Kidney capillary endothelial cell (primary cell): ENCODE data around the gene DEDD.
"Not testable (repeated sequence)": the region's sequence is repeated elsewhere in the genome, so short reads cannot be mapped to it uniquely, and the experiment has no call there.

Source experiments
- DNase-seq: peaks from one replicate; pipeline ENCODE4 v3.0.0-alpha.2; 2018; ENCODE audit warnings: low spot score

The DEDD gene

DNA sequence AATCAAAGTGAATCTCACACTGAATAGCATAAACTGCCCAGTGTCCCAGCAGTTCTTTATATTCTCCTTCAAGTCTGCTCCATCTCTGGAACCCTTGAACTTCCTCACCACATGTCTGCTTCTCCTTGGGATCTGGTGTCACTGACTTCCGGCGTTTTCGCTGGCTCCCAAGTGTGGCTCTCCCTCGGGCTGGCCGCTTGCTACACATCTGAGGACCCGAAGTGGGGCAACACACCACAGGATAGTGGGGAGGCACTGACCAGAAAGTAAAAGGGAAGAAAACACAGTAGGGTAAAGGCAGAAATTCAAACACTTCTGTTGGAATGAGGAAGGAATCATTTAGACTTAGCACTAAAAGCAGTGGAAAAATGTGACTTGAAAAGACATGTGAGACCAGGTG, 9.5 kb downstream of the DEDD start:
- DNase-seq, result no peak

DNA sequence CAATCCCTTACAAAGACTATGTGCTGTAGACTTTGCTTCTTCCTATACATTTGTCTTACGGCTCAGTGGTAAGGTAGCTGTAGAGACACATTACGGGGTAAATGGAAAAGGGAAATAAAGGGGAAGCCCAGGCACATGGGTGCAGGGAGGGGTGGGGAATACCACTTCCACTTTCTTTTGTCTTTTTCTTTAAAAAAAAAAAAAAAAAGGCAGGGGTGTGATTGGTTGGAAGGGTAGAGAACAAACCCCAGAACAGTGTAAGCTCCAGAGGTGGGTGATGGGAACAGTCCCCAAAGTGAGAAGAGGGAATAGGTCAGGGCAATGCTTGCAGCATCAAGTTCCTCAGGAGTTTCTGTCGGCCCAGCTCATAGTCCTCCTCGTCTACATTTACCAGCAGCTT, 10.6 kb downstream of the DEDD start:
- no peak for DNase-seq

- no peak for DNase-seq
Measured at GRCh38 chr1:161121042-161121650, 11.3 kb downstream of the DEDD start.

GRCh38 chr1:161119092-161119903, 13.2 kb downstream of the DEDD start:
- peak; percentile 74 for DNase-seq

- peak; percentile 83 for DNase-seq
Measured at GRCh38 chr1:161117759-161118581, 14.5 kb downstream of the DEDD start, which contains the start of the genes NIT1 and PFDN2. NIT1 (plus strand) TSS chr1:161118105; CDS start chr1:161118177, 72 bp downstream. PFDN2 (minus strand) TSS chr1:161118037; CDS start chr1:161118026, 11 bp downstream.

GRCh38 chr1:161115961-161116360, 16.5 kb downstream of the DEDD start:
- DNase-seq, result not testable (repeated sequence)

DNA sequence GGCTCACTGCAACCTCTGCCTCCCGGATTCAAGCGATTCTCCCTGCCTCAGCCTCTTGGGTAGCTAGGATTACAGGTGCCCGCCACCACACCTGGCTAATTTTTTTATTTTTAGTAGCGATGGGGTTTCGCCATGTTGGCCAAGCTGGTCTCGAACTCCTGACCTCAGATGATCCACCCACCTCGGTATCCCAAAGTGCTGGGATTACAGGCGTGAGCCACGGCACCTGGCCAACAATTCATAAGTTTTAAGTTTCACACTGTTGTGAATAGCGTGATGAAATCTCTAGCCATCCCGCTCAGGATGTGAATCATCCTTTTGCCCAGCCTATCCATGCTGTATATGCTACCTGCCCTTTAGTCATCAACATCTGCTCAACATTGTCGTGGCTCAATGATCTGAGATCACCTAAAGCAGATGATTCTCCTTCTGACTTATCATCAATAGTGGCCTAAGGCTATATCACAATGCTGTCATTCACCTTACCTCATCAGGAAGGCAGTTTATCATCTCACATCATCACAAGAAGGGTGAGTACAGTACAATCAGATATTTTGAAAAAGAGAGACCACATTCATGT, 17.2 kb downstream of the DEDD start:
- DNase-seq, result peak; percentile 48

- DNase-seq, result no peak
Measured at GRCh38 chr1:161114556-161114955, 17.9 kb downstream of the DEDD start.

- DNase-seq, result no peak
Measured at GRCh38 chr1:161113915-161114314, 18.6 kb downstream of the DEDD start.

- no peak for DNase-seq
Measured at GRCh38 chr1:161111527-161111926, 20.9 kb downstream of the DEDD start.

GRCh38 chr1:161111117-161111516, 21.4 kb downstream of the DEDD start:
- no peak for DNase-seq

DNA sequence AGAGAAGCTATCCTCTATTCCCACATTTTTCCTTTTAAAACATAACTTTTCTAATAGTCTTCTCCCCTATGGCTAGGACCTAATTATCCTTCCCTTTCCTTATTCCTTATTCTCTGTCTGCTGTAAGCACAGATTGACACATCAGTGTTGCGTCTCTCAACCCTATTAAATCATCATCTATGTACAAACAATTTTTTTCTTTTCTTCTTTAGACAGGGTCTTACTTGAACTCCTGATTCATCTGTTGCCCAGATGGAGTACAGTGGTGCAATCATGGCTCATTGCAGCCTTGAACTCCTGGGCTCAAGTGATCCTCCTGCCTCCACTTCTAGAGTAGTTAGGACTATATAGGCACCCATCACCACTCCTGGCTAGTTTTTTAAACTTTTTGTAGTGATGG, 26.0 kb downstream of the DEDD start:
- DNase-seq, result no peak

GRCh38 chr1:161100556-161100955, 31.9 kb downstream of the DEDD start:
- DNase-seq, result no peak

GRCh38 chr1:161099090-161099802, 33.2 kb downstream of the DEDD start:
- DNase-seq, result no peak

DNA sequence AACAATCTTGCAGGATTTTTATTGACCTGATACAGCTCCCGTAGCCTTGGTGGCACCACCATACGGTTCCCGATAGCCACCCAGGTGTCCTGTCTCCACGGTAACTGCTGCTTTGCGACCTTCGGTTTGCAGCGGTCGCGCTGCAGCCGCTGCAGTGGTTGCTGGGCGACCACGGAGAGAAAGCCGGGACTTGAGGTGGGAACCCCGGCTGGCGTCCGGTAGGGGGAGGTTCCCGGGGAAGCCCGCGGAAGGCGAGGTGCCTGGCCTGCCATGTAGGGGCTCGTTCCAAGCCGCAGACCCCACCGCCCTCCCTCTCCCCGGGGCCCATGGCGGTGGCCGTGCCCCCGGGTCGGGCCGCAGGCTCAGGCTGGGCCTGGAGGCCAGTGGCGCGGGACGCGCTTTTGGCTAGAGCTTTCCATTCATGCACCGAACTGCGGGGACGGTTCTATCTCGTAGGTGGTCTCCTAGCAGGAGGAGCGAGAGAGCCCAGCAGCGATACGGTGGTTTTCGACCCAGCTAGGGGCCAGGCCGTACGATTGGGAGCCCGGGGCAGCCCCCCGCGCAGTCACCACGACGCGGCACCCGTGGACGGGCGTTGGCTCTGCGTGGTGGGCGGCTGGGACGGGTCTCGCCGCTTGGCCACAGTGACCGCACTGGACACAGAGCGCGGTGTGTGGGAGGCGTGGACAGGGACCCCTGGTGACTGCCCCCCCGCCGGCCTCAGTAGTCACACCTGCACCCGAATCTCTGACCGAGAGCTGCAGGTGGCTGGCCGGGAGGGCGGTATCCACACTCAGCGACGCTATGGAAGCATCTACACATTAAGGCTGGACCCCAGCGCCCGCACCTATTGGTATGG, 34.0 kb downstream of the DEDD start, which contains the start of gene KLHDC9:
Gene KLHDC9, plus strand, starts transcription at position 152 of the 859 bp plus-strand sequence. Its CDS starts 175 bp downstream, at position 327.
- peak; percentile 78 for DNase-seq

DNA sequence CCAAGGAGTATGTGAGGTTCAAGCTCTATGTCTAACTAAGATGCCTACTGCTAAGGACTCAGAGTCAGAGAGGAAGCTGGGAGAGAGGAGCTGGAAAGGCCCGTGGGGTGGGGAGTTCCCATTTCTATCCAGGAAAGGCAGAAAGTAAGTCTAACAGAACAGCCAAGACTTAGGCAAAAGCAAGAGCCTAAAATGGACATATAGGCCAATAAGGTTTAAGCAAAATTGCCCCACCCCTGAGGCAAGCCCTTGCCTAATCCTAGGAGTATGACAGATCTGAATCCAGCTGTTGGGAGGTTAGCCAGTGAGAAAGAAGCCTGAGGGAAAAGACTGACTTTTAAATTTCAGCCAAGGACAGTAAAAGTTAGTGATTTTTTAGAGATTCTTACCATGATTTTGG, 35.9 kb downstream of the DEDD start:
- DNase-seq, result no peak

GRCh38 chr1:161096015-161096414, 36.5 kb downstream of the DEDD start:
- DNase-seq, result no peak

GRCh38 chr1:161095230-161095629, 37.2 kb downstream of the DEDD start:
- no peak for DNase-seq

- DNase-seq, result no peak
Measured at GRCh38 chr1:161094481-161094880, 38.0 kb downstream of the DEDD start.

GRCh38 chr1:161092621-161093028, 39.8 kb downstream of the DEDD start:
- no peak for DNase-seq
